Fibroblast of the aortic adventitia (primary cell): Measurements from ENCODE around the gene BNIP5. TPM values are rescaled to one million over a fixed set of nuclear protein-coding genes. Genes with fewer than 3 reads are reported as not detected.

Experiments used
- DNase-seq: peaks from one replicate; pipeline ENCODE4 v3.0.0-alpha.2; 2010; ENCODE audit warnings: low read depth
- H3K4me3 ChIP-seq: 2 replicates; pipeline ENCODE4 v1.5.1; 2011; ENCODE audit warnings: low read depth, mild to moderate bottlenecking, control low read depth, low read length, moderate library complexity
- total RNA-seq: library from RNA; depleted of rRNA; stranded (reverse); fragments of >200 nt; gene quantifications from 2 replicates; pipeline ENCODE4 v1.2.3, GENCODE V29; 2012; ENCODE audit warnings: low replicate concordance
- TF ChIP-seq, protein P1 (sequence below): IDR thresholded peaks from 2 replicates; pipeline ENCODE4 v1.5.1; 2011; ENCODE audit warnings: mild to moderate bottlenecking, low read length, control low read depth, inconsistent platforms; ENCODE audit not compliant: insufficient read depth

The BNIP5 gene, protein sequence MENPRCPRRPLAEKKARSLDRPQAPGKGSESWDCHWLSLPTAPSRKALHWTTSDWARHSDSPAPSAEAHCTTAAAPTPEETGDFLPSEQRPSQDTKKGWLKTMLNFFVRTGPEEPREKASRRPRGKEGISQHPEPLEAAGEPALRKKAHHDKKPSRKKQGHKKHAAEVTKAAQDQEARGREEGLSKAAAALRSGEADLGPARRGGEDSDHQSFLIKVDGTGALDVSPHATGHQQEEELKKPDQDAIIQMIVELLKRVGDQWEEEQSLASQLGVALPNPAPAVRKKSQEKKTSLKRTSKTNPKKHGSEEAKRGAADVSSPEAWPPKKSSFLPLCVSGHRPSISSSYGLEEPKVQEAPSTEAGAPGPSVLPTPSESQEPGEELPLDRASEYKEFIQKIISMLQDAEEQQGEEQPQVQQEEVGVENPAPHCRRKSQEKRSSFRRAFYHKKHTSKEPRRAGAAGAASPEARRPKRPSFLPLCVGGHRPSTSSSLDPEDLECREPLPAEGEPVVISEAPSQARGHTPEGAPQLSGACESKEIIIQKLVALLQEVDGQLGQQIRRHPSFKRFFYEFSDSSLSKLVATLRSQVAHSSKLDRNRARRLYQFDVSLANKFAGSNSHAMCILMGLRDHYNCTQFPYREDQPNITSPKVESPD
- not detected in 2 replicates for total RNA-seq

DNA sequence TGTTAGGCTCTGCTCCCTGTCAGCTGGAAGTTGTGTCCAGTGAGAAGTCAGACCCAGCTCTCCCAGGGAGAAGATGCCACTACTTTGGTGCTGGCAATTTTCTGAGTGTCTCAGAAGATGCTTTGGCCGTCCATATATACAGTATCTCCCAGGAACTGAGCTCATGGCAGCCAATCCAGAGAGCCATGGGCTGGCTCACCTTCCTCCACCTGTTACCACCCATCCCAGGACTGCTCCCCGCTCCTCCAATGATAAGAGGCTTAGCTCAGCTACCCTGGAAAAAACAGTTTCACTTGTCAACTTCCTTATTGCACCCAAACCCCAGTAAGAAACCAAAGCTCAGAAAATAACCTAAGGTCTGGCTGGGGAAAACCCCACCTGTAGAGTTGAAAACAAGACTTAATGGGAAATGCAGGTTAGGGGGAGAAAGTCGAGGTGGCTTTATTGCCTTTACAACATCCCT, at the start of gene BNIP5:
BNIP5 (minus strand) TSS at position 110 of the 463 bp plus-strand sequence. CDS start 6,198 bp downstream, outside the sequence.
- no peak within 1 kb of the TSS for H3K4me3 ChIP-seq
- TF ChIP-seq, protein P1, sequence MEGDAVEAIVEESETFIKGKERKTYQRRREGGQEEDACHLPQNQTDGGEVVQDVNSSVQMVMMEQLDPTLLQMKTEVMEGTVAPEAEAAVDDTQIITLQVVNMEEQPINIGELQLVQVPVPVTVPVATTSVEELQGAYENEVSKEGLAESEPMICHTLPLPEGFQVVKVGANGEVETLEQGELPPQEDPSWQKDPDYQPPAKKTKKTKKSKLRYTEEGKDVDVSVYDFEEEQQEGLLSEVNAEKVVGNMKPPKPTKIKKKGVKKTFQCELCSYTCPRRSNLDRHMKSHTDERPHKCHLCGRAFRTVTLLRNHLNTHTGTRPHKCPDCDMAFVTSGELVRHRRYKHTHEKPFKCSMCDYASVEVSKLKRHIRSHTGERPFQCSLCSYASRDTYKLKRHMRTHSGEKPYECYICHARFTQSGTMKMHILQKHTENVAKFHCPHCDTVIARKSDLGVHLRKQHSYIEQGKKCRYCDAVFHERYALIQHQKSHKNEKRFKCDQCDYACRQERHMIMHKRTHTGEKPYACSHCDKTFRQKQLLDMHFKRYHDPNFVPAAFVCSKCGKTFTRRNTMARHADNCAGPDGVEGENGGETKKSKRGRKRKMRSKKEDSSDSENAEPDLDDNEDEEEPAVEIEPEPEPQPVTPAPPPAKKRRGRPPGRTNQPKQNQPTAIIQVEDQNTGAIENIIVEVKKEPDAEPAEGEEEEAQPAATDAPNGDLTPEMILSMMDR, result no peak
- no peak for DNase-seq

DNA sequence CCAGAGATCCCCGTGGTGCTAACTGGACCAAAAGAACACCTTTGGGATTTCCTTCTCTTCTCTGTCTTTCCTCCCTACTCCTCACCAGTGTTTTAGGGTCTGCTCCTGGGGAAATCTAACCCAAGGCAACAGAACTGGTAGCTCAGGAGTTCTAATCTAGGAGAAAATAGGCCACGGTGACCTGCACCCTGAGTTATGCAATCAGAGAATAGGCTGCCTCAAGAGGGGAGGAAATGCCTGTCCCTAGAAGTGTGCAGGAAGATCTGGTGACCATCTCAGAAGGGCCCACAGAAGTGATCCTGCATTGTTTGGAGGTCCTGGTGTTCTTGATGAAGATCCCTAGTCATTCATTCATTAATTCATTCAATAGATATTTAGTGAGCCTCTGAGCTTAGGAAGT, 47.4 kb upstream of the BNIP5 start:
- no peak for DNase-seq
- TF ChIP-seq, protein P1, result no peak
- H3K4me3 ChIP-seq, result no peak overlapping the region

DNA sequence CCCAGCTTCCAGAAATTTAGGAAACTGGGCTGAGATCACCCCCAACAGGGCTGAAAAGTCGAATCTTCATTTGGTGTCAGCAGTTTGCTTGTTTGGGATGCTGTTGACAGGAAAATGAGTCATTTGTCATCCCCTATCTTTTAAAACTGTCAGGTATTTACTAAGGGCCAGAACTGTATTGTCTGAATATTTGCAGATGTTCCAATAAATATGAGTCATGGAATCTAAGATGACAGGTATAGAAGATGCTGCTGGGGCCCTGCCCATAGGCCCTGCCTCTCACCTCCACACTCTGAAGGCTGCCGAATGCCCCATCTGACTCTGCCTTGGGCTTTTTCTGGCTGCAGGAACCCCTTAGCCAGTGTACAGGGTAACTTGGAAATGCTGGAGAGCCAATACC, 46.9 kb upstream of the BNIP5 start:
- DNase-seq, result peak; percentile 24
- TF ChIP-seq, protein P1, result no peak
- no peak overlapping the region for H3K4me3 ChIP-seq

DNA sequence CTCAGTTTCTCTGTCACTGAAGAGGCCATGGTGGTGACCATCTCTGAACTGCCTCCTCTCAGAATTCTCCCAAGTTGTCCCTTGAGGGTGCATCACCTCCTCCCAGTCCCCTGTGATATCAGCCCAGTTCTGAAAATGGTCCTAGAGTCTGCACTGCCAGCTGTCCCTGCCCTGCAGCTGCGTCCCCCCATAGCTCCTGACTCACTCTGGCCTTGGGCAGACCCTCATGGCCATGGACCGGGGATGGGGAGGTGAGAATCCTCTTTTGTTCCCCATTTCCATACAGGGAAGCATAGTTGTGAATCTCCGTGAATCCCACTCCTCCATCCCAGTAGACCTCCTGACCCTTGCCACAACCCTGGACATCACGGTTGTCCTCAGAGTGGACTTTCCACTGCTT, 46.3 kb upstream of the BNIP5 start:
- TF ChIP-seq, protein P1, result no peak
- no peak overlapping the region for H3K4me3 ChIP-seq
- no peak for DNase-seq

DNA sequence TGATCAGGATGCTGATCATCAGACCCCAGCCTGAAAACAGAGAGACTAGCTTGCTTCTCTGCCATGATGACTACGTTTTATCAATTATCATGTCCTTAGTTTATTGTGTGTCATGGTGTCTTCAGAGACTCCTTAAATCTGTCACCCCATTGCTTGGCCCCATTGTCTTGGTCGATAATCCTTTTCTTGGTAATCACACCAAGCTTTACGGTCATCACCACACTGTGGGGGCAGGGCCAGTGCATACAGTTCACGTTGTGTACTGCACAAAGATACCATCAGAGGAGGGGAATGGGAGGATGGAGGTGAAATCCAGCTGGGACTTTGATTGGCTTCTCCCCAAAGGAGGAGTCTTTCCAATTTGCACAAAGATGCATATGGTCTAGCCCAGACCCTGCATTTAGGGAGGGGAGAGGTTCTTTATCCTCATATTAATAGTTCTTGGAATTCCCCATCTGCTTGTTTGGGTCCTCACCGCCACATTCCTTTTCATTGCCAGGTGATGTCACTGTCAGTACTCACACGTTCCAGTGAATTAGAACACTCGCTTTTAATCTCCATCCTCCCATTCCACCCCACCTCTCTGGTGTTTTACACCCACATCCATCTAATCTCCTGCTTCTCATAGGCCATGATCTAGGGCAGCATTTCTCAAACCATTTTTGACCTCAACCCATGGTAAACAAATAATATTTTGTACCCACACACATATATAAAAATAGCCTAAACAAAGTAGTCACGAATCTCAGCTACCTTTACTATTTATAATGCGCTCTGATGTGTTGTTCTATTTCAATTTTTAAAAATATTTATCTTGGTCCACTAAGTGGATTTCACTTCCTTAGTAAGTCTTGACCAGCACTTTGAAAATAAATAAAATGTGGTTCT, 45.1 kb upstream of the BNIP5 start:
- H3K4me3 ChIP-seq, result no peak overlapping the region
- TF ChIP-seq, protein P1, result no peak
- DNase-seq, result no peak

DNA sequence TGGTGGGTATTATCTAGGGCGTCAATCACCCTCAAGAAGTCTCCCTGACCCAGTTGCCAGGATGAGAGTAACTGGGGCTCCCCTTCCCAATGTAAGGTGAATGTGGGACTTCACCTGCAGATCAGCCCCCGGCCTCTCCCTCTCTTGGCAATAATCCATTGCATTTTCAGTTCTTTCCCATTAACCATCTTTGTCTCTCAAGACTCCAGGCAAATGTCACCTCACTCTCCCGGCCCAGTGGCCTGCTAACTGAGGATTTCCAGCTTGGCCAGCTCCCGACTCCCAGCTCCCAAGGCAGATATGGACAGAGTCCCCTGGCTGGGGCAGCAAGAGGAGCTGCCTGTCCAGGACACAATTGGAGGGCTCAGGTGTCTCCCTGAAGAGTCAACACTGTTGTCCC, 43.5 kb upstream of the BNIP5 start:
- no peak for DNase-seq
- TF ChIP-seq, protein P1, result no peak

More for the DNA sequence above, 43.5 kb upstream of the BNIP5 start:
- no peak overlapping the region for H3K4me3 ChIP-seq
